ENCODE data around the gene ZEB2.

The ZEB2 gene

GRCh38 chr2:144511937-144512336 lies 8.0 kb downstream of the ZEB2 start:
- H3K27ac ChIP-seq (ENCODE audit: low read length) = peak overlapping the region; percentile 97
- H3K9me3 ChIP-seq (ENCODE audit: control insufficient read depth in 1 of 2, low read length in 2 of 2) = no peaks in the 10 kb centered on the region
- H3K36me3 ChIP-seq (ENCODE audit: control insufficient read depth in 1 of 2, insufficient read depth in 2 of 2, low read length in 2 of 2) = peaks cover 0 to 4% of the 10 kb centered on the region in 2 donors
- peaks cover 3 to 7% of the 10 kb centered on the region in 2 donors for H3K4me1 ChIP-seq (ENCODE audit: control insufficient read depth in 1 of 2, insufficient read depth in 2 of 2, low read length in 2 of 2)
- H3K27me3 ChIP-seq (ENCODE audit: low read depth, low read length) = peaks cover 3% of the 10 kb centered on the region
- H3K4me3 ChIP-seq (ENCODE audit: low read depth in 1 of 2, low read length in 2 of 2) = peak overlapping the region; percentile 66 to 68

- Histone ChIP-seq H3K4me1 (ENCODE audit: control insufficient read depth in 1 of 2, insufficient read depth in 2 of 2, low read length in 2 of 2) (peaks cover 3 to 7% of the 10 kb centered on the region in 2 donors), H3K36me3 (ENCODE audit: control insufficient read depth in 1 of 2, insufficient read depth in 2 of 2, low read length in 2 of 2) (peaks cover 0 to 2% of the 10 kb centered on the region in 2 donors), H3K4me3 (ENCODE audit: low read depth in 1 of 2, low read length in 2 of 2) (peak overlapping the region in 1 of 2 donors; percentile 66), H3K27me3 (ENCODE audit: low read depth, low read length) (peaks cover 3% of the 10 kb centered on the region), H3K9me3 (ENCODE audit: control insufficient read depth in 1 of 2, low read length in 2 of 2) (no peaks in the 10 kb centered on the region), H3K27ac (ENCODE audit: low read length) (peak overlapping the region; percentile 97)
These were observed 8.6 kb downstream of the ZEB2 start for GRCh38 chr2:144511226-144511810.

GRCh38 chr2:144510294-144510991 lies 9.5 kb downstream of the ZEB2 start:
- Histone ChIP-seq H3K4me3 (ENCODE audit: low read depth in 1 of 2, low read length in 2 of 2) (peak overlapping the region in 1 of 2 donors; percentile 66), H3K27me3 (ENCODE audit: low read depth, low read length) (no peaks in the 10 kb centered on the region), H3K4me1 (ENCODE audit: control insufficient read depth in 1 of 2, insufficient read depth in 2 of 2, low read length in 2 of 2) (peaks cover 0 to 13% of the 10 kb centered on the region in 2 donors)

GRCh38 chr2:144509879-144510221 lies 10.1 kb downstream of the ZEB2 start:
- H3K4me3 ChIP-seq (ENCODE audit: low read depth in 1 of 2, low read length in 2 of 2) = peak overlapping the region; percentile 24 to 40
- no peaks in the 10 kb centered on the region for H3K27me3 ChIP-seq (ENCODE audit: low read depth, low read length)
- peak overlapping the region; percentile 97 for H3K27ac ChIP-seq (ENCODE audit: low read length)
- peaks cover 2 to 13% of the 10 kb centered on the region in 2 donors for H3K4me1 ChIP-seq (ENCODE audit: control insufficient read depth in 1 of 2, insufficient read depth in 2 of 2, low read length in 2 of 2)
- H3K36me3 ChIP-seq (ENCODE audit: control insufficient read depth in 1 of 2, insufficient read depth in 2 of 2, low read length in 2 of 2) = no peaks in the 10 kb centered on the region
- H3K9me3 ChIP-seq (ENCODE audit: control insufficient read depth in 1 of 2, low read length in 2 of 2) = no peaks in the 10 kb centered on the region

More at GRCh38 chr2:144510294-144510991, 9.5 kb downstream of the ZEB2 start:
- Histone ChIP-seq H3K36me3 (ENCODE audit: control insufficient read depth in 1 of 2, insufficient read depth in 2 of 2, low read length in 2 of 2) (no peaks in the 10 kb centered on the region), H3K9me3 (ENCODE audit: control insufficient read depth in 1 of 2, low read length in 2 of 2) (no peaks in the 10 kb centered on the region), H3K27ac (ENCODE audit: low read length) (peak overlapping the region; percentile 97)

GRCh38 chr2:144509001-144509878 lies 10.7 kb downstream of the ZEB2 start:
- peak overlapping the region; percentile 97 for H3K27ac ChIP-seq (ENCODE audit: low read length)
- H3K4me3 ChIP-seq (ENCODE audit: low read depth in 1 of 2, low read length in 2 of 2) = peak overlapping the region; percentile 24 to 40
- no peaks in the 10 kb centered on the region for H3K9me3 ChIP-seq (ENCODE audit: control insufficient read depth in 1 of 2, low read length in 2 of 2)
- no peaks in the 10 kb centered on the region for H3K36me3 ChIP-seq (ENCODE audit: control insufficient read depth in 1 of 2, insufficient read depth in 2 of 2, low read length in 2 of 2)
- H3K27me3 ChIP-seq (ENCODE audit: low read depth, low read length) = no peaks in the 10 kb centered on the region
- peaks cover 8 to 13% of the 10 kb centered on the region in 2 donors for H3K4me1 ChIP-seq (ENCODE audit: control insufficient read depth in 1 of 2, insufficient read depth in 2 of 2, low read length in 2 of 2)

GRCh38 chr2:144508172-144508851 lies 11.6 kb downstream of the ZEB2 start:
- H3K9me3 ChIP-seq (ENCODE audit: control insufficient read depth in 1 of 2, low read length in 2 of 2) = no peaks in the 10 kb centered on the region
- peak overlapping the region in 1 of 2 donors; percentile 40 for H3K4me3 ChIP-seq (ENCODE audit: low read depth in 1 of 2, low read length in 2 of 2)
- no peaks in the 10 kb centered on the region for H3K27me3 ChIP-seq (ENCODE audit: low read depth, low read length)
- H3K27ac ChIP-seq (ENCODE audit: low read length) = peak overlapping the region; percentile 97
- H3K4me1 ChIP-seq (ENCODE audit: control insufficient read depth in 1 of 2, insufficient read depth in 2 of 2, low read length in 2 of 2) = peaks cover 10 to 13% of the 10 kb centered on the region in 2 donors
- H3K36me3 ChIP-seq (ENCODE audit: control insufficient read depth in 1 of 2, insufficient read depth in 2 of 2, low read length in 2 of 2) = no peaks in the 10 kb centered on the region

- Histone ChIP-seq H3K4me1 (ENCODE audit: control insufficient read depth in 1 of 2, insufficient read depth in 2 of 2, low read length in 2 of 2) (peaks cover 10 to 13% of the 10 kb centered on the region in 2 donors), H3K27ac (ENCODE audit: low read length) (peak overlapping the region; percentile 97), H3K36me3 (ENCODE audit: control insufficient read depth in 1 of 2, insufficient read depth in 2 of 2, low read length in 2 of 2) (no peaks in the 10 kb centered on the region)
These were observed 12.3 kb downstream of the ZEB2 start for GRCh38 chr2:144507441-144508171.

GRCh38 chr2:144505245-144505831 lies 14.6 kb downstream of the ZEB2 start:
- Histone ChIP-seq H3K9me3 (ENCODE audit: control insufficient read depth in 1 of 2, low read length in 2 of 2) (no peaks in the 10 kb centered on the region), H3K36me3 (ENCODE audit: control insufficient read depth in 1 of 2, insufficient read depth in 2 of 2, low read length in 2 of 2) (no peaks in the 10 kb centered on the region), H3K4me3 (ENCODE audit: low read depth in 1 of 2, low read length in 2 of 2) (no peak overlapping the region), H3K27ac (ENCODE audit: low read length) (peak overlapping the region; percentile 97), H3K27me3 (ENCODE audit: low read depth, low read length) (no peaks in the 10 kb centered on the region), H3K4me1 (ENCODE audit: control insufficient read depth in 1 of 2, insufficient read depth in 2 of 2, low read length in 2 of 2) (peaks cover 6 to 17% of the 10 kb centered on the region in 2 donors)

More at GRCh38 chr2:144507441-144508171, 12.3 kb downstream of the ZEB2 start:
- Histone ChIP-seq H3K9me3 (ENCODE audit: control insufficient read depth in 1 of 2, low read length in 2 of 2) (no peaks in the 10 kb centered on the region), H3K4me3 (ENCODE audit: low read depth in 1 of 2, low read length in 2 of 2) (peak overlapping the region in 1 of 2 donors; percentile 40), H3K27me3 (ENCODE audit: low read depth, low read length) (no peaks in the 10 kb centered on the region)

- H3K4me1 ChIP-seq (ENCODE audit: control insufficient read depth in 1 of 2, insufficient read depth in 2 of 2, low read length in 2 of 2) = peaks cover 6 to 22% of the 10 kb centered on the region in 2 donors
- no peaks in the 10 kb centered on the region for H3K9me3 ChIP-seq (ENCODE audit: control insufficient read depth in 1 of 2, low read length in 2 of 2)
- H3K36me3 ChIP-seq (ENCODE audit: control insufficient read depth in 1 of 2, insufficient read depth in 2 of 2, low read length in 2 of 2) = no peaks in the 10 kb centered on the region
- H3K4me3 ChIP-seq (ENCODE audit: low read depth in 1 of 2, low read length in 2 of 2) = no peak overlapping the region
- H3K27me3 ChIP-seq (ENCODE audit: low read depth, low read length) = no peaks in the 10 kb centered on the region
- peak overlapping the region; percentile 97 for H3K27ac ChIP-seq (ENCODE audit: low read length)
These were observed 15.7 kb downstream of the ZEB2 start for GRCh38 chr2:144504218-144504641.

GRCh38 chr2:144503242-144503641 lies 16.7 kb downstream of the ZEB2 start:
- Histone ChIP-seq H3K27ac (ENCODE audit: low read length) (peak overlapping the region; percentile 4), H3K4me1 (ENCODE audit: control insufficient read depth in 1 of 2, insufficient read depth in 2 of 2, low read length in 2 of 2) (peaks cover 6 to 22% of the 10 kb centered on the region in 2 donors), H3K4me3 (ENCODE audit: low read depth in 1 of 2, low read length in 2 of 2) (no peak overlapping the region), H3K9me3 (ENCODE audit: control insufficient read depth in 1 of 2, low read length in 2 of 2) (no peaks in the 10 kb centered on the region), H3K27me3 (ENCODE audit: low read depth, low read length) (no peaks in the 10 kb centered on the region), H3K36me3 (ENCODE audit: control insufficient read depth in 1 of 2, insufficient read depth in 2 of 2, low read length in 2 of 2) (no peaks in the 10 kb centered on the region)
